HPDE6-E6E7 (cell line): Measurements from ENCODE around the gene CHAC1.
A peak's percentile ranks its signal among the peaks of the same experiment; 100 is the strongest.

Source experiments
- DNase-seq: peaks from one replicate; pipeline ENCODE4 v3.0.0; 2011; ENCODE audit warnings: missing footprints; ENCODE audit errors: extremely low spot score

CHAC1 gene

GRCh38 chr15:40923551-40923950 is 29.7 kb upstream of the CHAC1 start:
- DNase-seq, result no peak

GRCh38 chr15:40925495-40925862 is 27.8 kb upstream of the CHAC1 start:
- DNase-seq, result no peak

DNA sequence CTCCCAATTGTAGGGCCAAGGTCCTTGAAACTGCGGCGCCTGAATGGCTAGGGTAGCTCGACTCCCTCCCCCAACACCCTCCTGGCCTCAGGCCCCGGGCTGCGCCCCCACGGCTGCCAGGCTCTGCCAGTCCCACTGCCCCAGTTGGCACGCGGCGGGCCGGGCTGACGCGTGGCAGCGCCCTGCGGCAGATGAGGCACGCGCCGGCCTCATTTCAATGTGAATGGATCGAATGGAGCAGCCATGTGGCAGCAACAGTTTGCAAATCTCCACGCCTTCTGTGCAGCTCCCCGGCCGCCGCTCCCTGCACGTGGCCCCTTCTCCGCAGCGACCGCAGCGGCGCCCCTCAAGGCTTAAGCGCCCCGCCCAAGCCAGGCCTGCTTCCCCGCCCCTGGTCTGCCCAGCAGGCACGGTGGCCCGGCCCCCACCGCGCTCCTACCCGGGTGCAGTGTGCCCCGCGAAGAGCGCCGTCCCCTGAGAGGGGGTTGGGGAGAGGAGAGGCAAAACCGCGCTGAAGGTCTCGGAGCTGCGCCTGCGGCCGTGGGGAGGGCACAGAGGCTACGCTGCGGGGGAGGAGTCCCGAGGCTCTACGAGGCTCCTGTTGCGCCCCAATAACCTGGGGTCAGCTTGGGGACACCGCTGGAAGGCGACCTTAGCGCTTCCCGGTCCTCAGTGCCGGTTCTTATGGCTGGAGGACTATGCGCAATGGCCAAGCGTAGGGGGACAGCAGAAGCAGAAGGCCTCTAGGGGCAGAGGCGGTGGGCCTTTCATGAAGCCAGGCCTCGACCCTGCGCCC is 27.2 kb upstream of the CHAC1 start:
- DNase-seq, result no peak

- no peak for DNase-seq
Measured at GRCh38 chr15:40926659-40927494, 26.4 kb upstream of the CHAC1 start.

DNA sequence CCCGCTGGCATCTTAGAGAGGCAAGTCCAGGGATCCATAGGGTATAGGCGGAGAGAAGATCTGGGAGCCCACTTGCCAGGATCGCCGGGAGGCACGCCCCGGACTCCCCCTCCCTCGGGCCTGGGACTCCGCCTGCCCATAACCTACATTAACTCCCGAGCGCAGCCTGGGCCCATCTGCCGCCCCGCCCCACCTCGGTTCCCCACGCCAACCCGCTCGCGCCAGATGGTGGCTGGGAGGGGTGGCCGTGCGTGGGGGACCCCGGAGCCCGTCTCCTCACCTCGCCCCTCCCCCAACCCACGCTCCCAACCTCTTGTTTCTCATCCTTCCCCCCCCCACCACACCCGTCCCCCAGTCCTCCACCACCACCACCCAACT is 25.8 kb upstream of the CHAC1 start:
- DNase-seq, result no peak

DNA sequence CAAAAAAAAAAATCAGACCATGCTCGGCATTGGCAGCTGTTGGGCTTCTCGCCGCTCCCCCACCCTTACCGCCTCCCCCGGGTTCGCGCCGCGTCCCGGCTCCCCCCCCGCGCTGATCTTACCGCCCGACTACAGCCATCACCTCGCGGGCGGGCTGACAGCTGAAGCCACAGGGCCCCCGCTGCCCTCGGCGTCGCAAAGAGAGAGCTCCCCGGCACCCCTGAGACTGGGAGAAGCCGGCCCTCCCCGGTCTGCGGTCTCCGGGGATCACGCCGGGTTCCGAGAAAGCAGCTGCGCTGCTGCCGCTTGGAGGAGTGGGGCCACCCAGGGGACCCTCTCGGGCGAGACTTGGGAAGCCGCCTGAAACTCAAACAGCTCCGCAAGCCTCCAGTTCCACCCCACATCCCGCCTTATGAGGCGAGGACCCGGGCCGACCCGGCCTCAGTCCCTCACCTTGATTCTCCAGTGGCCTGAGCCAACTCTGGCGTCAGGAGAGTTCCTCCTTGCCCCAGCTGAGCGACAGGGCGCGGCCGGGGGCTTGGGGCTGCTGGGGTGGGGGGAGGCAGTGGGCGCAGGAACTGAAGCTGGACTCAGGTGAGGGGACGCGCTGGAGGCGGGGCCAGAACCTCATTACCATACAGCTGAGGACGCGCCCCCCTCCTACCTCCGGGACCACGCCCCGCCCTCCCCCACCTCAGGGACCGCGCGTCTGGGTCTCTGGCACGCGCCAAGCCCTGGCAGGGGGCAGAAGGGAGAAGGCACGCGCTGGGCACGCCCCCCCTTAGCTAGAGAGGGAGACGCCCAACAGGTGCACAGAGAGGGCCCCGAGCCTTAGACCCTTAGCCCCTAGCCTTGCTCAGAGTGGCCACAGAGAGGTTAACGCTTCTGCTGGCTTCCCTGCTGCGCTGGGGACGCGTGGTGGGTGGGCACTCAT is 25.1 kb upstream of the CHAC1 start:
- no peak for DNase-seq

DNA sequence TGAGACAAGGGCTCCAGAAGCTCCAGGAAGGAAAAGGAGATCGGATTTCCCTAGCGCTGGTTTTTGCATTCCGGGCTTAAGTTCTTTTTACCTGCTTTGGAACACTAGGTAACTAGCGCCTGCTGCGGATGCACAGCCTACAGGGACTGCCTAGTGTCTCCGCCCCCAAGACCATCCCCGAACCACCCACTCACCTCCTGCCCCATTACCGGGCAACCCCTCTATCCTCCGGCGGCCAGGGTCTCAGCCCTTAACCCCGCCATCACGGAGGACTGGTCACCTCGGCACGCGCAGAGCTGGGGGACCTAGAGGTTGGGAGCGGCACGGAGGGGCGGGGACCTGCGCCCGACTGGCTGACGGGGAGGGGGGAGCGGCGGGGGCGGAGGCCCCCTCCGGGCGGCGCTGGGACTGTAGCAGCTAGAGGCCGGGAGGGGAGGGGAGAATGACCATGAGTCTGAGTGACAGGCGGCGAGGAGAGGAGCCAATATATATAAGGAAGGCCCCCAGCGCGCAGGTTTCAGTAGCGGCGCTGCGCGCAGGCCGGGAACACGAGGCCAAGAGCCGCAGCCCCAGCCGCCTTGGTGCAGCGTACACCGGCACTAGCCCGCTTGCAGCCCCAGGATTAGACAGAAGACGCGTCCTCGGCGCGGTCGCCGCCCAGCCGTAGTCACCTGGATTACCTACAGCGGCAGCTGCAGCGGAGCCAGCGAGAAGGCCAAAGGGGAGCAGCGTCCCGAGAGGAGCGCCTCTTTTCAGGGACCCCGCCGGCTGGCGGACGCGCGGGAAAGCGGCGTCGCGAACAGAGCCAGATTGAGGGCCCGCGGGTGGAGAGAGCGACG is 24.2 kb upstream of the CHAC1 start, which contains the start of gene DLL4:
DLL4 (plus strand) TSS at position 520 of the 839 bp plus-strand sequence. CDS start 329 bp downstream, outside the sequence.
- peak; percentile 66 for DNase-seq

- no peak for DNase-seq
Measured at GRCh38 chr15:40929660-40930429, 23.4 kb upstream of the CHAC1 start.

- DNase-seq, result no peak
Measured at GRCh38 chr15:40930430-40931299, 22.6 kb upstream of the CHAC1 start.

DNA sequence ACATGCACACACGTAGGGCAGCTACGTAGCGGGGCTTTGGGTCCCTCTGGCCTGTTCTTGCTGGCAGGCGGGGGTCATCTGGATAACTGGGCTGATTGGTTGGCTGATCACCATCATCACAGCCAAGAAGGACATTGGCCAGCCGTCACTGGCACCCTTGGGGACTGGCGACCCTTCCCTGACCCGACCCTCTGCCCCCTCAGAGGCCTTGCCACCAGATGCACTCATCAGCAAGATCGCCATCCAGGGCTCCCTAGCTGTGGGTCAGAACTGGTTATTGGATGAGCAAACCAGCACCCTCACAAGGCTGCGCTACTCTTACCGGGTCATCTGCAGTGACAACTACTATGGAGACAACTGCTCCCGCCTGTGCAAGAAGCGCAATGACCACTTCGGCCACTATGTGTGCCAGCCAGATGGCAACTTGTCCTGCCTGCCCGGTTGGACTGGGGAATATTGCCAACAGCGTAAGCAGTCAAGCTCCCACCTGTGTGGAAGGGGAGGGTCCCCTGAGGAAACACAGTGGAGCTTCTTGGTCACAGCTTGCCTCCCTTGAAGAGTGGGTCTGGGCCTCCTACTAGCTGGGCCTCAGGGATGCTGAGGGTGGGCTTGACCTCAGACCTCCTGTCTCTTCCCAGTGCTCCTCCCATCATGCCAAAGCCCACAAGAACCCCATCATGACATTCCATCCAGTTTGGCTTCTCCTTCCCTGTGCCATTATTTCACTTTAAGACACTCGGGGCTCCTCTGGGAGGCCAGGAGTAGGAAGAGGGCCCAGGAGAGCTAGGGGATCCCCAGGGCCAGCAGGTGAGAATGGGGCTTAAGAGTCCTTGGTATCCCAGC is 21.8 kb upstream of the CHAC1 start:
- DNase-seq, result no peak

GRCh38 chr15:40932156-40932555 is 21.1 kb upstream of the CHAC1 start:
- DNase-seq, result no peak

DNA sequence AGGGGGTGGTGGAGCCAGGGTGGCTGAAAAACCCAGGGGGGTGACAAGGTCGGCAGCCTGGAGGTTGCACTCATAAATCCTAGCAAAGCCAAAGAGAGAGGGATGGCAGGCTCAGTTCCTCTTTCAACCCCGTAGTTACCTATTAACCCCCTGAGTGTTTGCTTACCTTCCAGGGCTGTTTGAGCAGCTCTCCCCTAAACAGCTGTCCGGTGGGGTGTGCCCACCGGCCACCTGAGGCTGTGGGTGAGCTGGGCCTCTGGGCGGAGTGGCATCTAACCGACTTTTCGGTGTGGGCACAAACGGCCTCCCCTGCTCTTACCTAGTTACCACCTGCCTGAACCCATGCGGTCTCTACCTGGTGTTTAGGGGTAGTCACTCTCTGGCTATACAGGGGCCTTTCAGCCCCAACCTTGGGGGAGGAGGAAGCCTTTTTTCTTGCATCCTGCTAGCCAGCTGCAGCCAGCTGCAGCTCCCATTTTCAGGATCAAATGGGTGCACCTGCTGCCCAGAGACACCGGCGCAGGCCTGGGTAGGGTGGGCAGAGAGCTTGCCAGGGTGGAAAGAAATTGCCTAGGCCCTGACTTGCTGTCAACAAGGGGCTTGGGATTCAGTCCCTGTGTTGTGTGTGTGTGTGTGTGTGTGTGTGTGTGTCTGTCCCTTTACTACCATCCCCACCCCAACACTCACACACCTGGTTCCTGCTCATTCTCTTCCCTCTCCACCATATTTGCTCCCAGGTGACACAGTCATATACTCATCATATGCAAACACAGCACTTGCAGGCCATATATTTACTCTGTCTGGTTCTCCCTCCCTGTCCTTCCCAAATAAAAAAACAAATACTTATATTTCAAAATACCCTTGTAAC is 20.4 kb upstream of the CHAC1 start:
- no peak for DNase-seq

DNA sequence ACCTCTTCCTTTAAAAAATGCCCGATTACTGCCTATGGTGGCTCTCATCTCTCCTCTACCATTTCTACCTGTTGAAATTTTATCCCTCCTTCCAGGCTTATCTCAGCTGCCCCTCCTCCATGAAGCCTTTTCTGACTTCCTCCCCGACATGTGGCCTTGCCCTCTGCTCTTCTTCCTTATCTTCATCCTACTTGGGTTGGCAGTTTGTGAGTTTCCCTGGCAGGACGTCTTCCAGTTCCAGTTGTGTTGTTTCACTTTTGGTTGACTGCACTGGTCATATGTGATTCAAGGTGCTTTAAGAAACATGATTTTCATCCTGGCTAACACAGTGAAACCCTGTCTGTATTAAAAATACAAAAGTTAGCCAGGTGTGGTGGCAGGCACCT is 19.8 kb upstream of the CHAC1 start:
- DNase-seq, result no peak

DNA sequence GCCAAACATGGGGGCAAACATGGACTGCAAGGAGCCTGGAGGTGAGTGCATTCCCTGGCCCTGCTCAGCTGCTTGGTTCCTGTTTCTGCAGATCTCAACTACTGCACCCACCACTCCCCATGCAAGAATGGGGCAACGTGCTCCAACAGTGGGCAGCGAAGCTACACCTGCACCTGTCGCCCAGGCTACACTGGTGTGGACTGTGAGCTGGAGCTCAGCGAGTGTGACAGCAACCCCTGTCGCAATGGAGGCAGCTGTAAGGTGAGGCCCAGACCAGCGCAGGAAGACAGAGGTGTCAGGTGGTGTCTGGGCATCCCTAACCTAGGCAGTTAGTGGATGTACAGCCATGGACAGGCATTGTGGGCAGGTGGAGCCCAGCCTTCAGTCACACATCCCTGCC is 18.8 kb upstream of the CHAC1 start:
- no peak for DNase-seq

DNA sequence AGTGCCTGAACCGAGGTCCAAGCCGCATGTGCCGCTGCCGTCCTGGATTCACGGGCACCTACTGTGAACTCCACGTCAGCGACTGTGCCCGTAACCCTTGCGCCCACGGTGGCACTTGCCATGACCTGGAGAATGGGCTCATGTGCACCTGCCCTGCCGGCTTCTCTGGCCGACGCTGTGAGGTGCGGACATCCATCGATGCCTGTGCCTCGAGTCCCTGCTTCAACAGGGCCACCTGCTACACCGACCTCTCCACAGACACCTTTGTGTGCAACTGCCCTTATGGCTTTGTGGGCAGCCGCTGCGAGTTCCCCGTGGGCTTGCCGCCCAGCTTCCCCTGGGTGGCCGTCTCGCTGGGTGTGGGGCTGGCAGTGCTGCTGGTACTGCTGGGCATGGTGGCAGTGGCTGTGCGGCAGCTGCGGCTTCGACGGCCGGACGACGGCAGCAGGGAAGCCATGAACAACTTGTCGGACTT is 17.0 kb upstream of the CHAC1 start:
- DNase-seq, result no peak

- DNase-seq, result no peak
Measured at GRCh38 chr15:40936709-40937666, 16.3 kb upstream of the CHAC1 start.
